GDM1 (cell line): ENCODE measurements around the gene COX6B1.
"Not testable (repeated sequence)": the region's sequence is repeated elsewhere in the genome, so short reads cannot be mapped to it uniquely, and the experiment has no call there.

Experiments used
- DNase-seq: peaks from one replicate; lab custom pipeline; 2025; lab: John Stamatoyannopoulos, UW

COX6B1 gene, protein sequence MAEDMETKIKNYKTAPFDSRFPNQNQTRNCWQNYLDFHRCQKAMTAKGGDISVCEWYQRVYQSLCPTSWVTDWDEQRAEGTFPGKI

GRCh38 chr19:35648017-35648961 is at the start of gene COX6B1:
Gene COX6B1 (plus strand): TSS chr19:35648323. CDS start chr19:35651244, 2,921 bp downstream.
- DNase-seq: peak; percentile 94

DNA sequence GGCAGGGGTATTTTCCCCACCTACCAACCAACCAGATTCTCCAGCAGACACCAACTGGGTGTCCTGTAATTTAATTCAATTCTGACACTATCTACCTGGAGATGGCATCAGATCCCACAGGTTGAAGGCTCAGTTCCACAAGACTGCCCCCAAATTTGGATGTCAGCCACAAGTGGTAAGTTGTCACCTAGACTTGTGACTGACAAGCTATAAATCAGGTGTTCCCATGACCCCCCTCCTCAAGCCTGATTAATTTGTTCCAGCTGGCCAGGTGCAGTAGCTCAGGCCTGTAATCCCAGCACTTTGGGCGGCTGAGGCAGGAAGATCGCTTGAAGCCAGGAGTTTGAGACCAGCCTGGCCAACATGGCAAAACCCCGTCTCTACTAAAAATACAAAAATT is 46.2 kb upstream of the COX6B1 start:
- DNase-seq: no peak

DNA sequence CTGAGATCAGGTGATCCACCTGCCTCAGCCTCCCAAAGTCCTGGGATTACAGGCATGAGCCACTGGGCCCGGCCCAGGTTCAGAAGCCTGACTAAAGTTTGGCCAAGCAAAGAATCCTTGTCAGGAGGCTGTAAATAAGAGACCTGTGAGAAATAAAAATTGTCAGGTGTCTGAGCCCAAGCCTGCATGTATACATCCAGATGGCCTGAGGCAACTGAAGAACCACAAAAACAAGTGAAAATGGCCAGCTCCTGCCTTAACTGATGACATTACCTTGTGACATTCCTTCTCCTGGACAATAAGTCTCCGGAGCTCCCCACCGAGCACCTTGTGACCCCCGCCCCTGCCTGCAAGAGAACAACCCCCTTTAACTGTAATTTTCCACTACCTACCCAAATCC is 43.7 kb upstream of the COX6B1 start:
- not testable (repeated sequence) for DNase-seq

GRCh38 chr19:35607170-35607569 is 41.0 kb upstream of the COX6B1 start:
- not testable (repeated sequence) for DNase-seq

DNA sequence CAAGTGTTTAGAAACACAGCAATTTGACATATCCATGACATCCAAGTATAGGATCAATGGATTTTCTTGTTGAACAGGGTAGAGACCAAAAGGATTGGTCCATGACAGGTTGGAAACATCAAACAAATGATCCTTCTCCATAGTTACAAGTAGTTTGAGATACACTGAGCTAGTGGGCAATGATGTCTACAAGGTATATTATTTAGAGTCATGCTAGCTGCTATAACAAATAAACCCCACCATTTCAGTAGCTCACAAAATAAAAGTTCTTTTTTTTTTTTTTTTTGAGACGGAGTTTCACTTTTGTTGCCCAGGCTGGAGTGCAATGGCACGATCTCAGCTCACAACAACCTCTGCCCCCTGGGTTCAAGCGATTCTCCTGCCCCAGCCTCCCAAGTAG is 40.5 kb upstream of the COX6B1 start:
- DNase-seq: no peak

DNA sequence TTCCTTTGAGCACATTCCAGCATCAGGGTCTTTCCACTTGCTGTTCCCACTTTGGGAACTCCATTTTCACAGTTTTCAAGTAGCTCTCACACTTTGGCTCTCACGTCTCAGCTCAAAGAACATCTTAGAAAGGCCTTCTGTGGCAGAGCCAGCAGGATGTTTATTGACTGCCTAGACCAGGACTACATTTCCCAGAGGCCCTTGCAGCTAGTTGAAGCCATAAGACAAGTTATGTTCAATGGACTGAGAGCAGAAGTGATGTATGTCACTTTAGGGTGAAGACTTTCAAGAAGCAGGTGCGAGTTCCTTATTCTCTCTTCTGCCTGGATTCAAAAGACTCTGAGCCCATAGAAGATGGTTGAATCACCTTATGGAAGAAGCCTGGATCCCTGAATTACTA is 39.9 kb upstream of the COX6B1 start:
- DNase-seq: no peak

GRCh38 chr19:35609851-35610353 is 38.2 kb upstream of the COX6B1 start:
- DNase-seq: no peak

- DNase-seq: no peak
Observed at GRCh38 chr19:35612224-35612558, 35.9 kb upstream of the COX6B1 start.

- DNase-seq: peak; percentile 91
Observed at GRCh38 chr19:35612559-35613321, 35.4 kb upstream of the COX6B1 start, which contains the start of gene HAUS5. Gene HAUS5 (plus strand): TSS chr19:35612735. CDS start chr19:35612795, 60 bp downstream.

DNA sequence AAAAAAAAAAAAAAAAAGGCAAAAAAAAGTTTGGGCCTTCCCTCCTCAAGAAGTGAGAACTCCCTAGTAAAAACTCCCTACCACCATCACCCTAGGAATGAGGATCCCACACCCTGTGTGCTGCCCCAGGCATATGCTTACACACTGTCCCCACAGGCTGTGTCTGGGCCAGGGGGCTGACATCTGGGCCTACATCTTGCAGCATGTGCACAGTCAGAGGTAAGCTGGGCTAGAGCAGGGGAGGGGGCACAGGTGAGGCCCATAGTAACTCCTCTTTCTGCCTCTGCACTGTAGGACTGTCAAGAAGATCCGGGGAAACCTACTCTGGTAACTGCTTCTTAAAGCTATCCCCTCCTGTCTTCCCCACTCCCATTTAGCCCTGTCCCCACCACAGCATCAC is 34.5 kb upstream of the COX6B1 start:
- DNase-seq: no peak

- no peak for DNase-seq
Observed at GRCh38 chr19:35615036-35615435, 33.1 kb upstream of the COX6B1 start.

- no peak for DNase-seq
Observed at GRCh38 chr19:35618857-35619256, 29.3 kb upstream of the COX6B1 start.

GRCh38 chr19:35619290-35619923 is 28.7 kb upstream of the COX6B1 start:
- no peak for DNase-seq

GRCh38 chr19:35620001-35620400 is 28.1 kb upstream of the COX6B1 start:
- DNase-seq: no peak

GRCh38 chr19:35621708-35622107 is 26.4 kb upstream of the COX6B1 start:
- no peak for DNase-seq

- DNase-seq: no peak
Observed at GRCh38 chr19:35622750-35623149, 25.4 kb upstream of the COX6B1 start.

GRCh38 chr19:35623327-35624010 is 24.7 kb upstream of the COX6B1 start:
- no peak for DNase-seq

DNA sequence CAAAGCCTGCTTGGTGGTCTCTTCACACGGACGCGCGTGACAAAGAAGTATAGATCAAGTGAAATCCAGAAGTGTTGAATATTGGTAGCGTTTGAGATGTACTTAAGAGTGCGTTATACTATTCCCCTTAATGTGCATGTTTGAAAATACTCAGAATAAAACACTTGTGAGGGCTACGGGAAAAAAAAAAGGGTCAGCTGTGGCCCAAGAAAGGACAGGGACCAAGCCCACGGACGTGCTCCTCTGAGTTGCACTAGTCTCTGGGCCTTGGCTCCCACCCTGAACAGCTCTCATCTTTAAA is 19.9 kb upstream of the COX6B1 start:
- no peak for DNase-seq

GRCh38 chr19:35628565-35629331 is 19.4 kb upstream of the COX6B1 start, which contains the start of gene RBM42:
Gene RBM42 (plus strand): TSS chr19:35629036. CDS start chr19:35629154, 118 bp downstream.
- DNase-seq: peak; percentile 99

- no peak for DNase-seq
Observed at GRCh38 chr19:35629332-35629633, 18.8 kb upstream of the COX6B1 start.
